ACHN (cell line): ENCODE results near the gene SCT.
"Not testable (repeated sequence)": the region's sequence is repeated elsewhere in the genome, so short reads cannot be mapped to it uniquely, and the experiment has no call there.

ENCODE experiments used
- DNase-seq: peaks from one replicate; pipeline ENCODE4 v3.0.0-alpha.2; 2015
- in situ Hi-C: cut with HindIII; loops from 2 replicates; pipeline ENCODE4 v1.10.0; 2017; ENCODE audit warnings: low sequenced_read_pairs, low pct_ligation_motif_present, low pct_unique_long_range_greater_than_20kb

The SCT gene

GRCh38 chr11:626475-627307, at the start of gene SCT:
Gene SCT (minus strand): TSS chr11:627181. CDS start chr11:627143, 38 bp downstream.
- DNase-seq: no peak
- in situ Hi-C loops: no loop called here

GRCh38 chr11:674406-674805, 47.4 kb upstream of the SCT start:
- in situ Hi-C loops: no loop called here
- no peak for DNase-seq

GRCh38 chr11:673866-674265, 46.9 kb upstream of the SCT start:
- in situ Hi-C loops: no loop called here
- no peak for DNase-seq

GRCh38 chr11:665704-666281, 38.8 kb upstream of the SCT start:
- DNase-seq: no peak
- in situ Hi-C loops: no loop called here

GRCh38 chr11:665062-665703, 38.2 kb upstream of the SCT start:
- no peak for DNase-seq
- in situ Hi-C loops: no loop called here

GRCh38 chr11:662689-663274, 35.8 kb upstream of the SCT start:
- DNase-seq: peak; percentile 54
- in situ Hi-C loops: no loop called here

- DNase-seq: no peak
- in situ Hi-C loops: no loop called here
Measured at GRCh38 chr11:660681-661444, 33.9 kb upstream of the SCT start.

GRCh38 chr11:660281-660680, 33.3 kb upstream of the SCT start:
- DNase-seq: no peak
- in situ Hi-C loops: no loop called here

- in situ Hi-C loops: no loop called here
- DNase-seq: no peak
Measured at GRCh38 chr11:659532-660085, 32.6 kb upstream of the SCT start.

GRCh38 chr11:657691-658126, 30.7 kb upstream of the SCT start:
- in situ Hi-C loops: no loop called here
- DNase-seq: no peak

GRCh38 chr11:656866-657265, 29.9 kb upstream of the SCT start:
- in situ Hi-C loops: no loop called here
- no peak for DNase-seq

GRCh38 chr11:656426-656825, 29.4 kb upstream of the SCT start:
- DNase-seq: no peak
- in situ Hi-C loops: no loop called here

GRCh38 chr11:655036-655726, 28.2 kb upstream of the SCT start:
- DNase-seq: peak; percentile 90
- in situ Hi-C loops: no loop called here

GRCh38 chr11:654444-654843, 27.5 kb upstream of the SCT start:
- in situ Hi-C loops, DNase-seq: not testable (repeated sequence)

- in situ Hi-C loops: no loop called here
- no peak for DNase-seq
Measured at GRCh38 chr11:653837-654236, 26.9 kb upstream of the SCT start.

GRCh38 chr11:653136-653535, 26.2 kb upstream of the SCT start:
- in situ Hi-C loops, DNase-seq: not testable (repeated sequence)

GRCh38 chr11:650482-650881, 23.5 kb upstream of the SCT start:
- in situ Hi-C loops: no loop called here
- no peak for DNase-seq

GRCh38 chr11:647672-648158, 20.7 kb upstream of the SCT start:
- in situ Hi-C loops, DNase-seq: not testable (repeated sequence)
